Suprapubic skin (tissue), 4 donors: ENCODE results near the gene CDCA5. TPM values are rescaled to one million over a fixed set of nuclear protein-coding genes. Genes with fewer than 3 reads are reported as not detected.

ENCODE experiments used
- DNase-seq, 2 donors: peaks; one replicate each; pipeline ENCODE4 v3.0.0-alpha.2; 2019; ENCODE audit warnings: low spot score in 2 of 2
- H3K27ac ChIP-seq: fragments of 200-600 bp; sonication (generic); one replicate; pipeline ENCODE4 v1.5.1; 2019
- H3K27me3 ChIP-seq: fragments of 200-600 bp; sonication (generic); one replicate; pipeline ENCODE4 v1.5.1; 2019
- H3K36me3 ChIP-seq: fragments of 200-600 bp; sonication (generic); one replicate; pipeline ENCODE4 v1.5.1; 2019
- H3K4me1 ChIP-seq: fragments of 200-600 bp; sonication (generic); one replicate; pipeline ENCODE4 v1.5.1; 2019
- H3K4me3 ChIP-seq: fragments of 200-600 bp; sonication (generic); one replicate; pipeline ENCODE4 v1.5.1; 2019; ENCODE audit warnings: mild to moderate bottlenecking
- H3K9me3 ChIP-seq: fragments of 200-600 bp; sonication (generic); one replicate; pipeline ENCODE4 v1.5.1; 2019
- EP300 ChIP-seq: sonication (generic); formaldehyde crosslinking; IDR thresholded peaks from one replicate; pipeline ENCODE4 v1.6.1; 2017; ENCODE audit warnings: antibody characterized with exemption
- POLR2A ChIP-seq, 2 donors: fragments of 450-650 bp; IDR thresholded peaks; one replicate each; pipeline ENCODE4 v1.6.1; 2017; ENCODE audit warnings: antibody characterized with exemption in 2 of 2, mild to moderate bottlenecking in 2 of 2, moderate library complexity in 2 of 2
- POLR2AphosphoS5 ChIP-seq, 3 donors: sonication (generic); formaldehyde crosslinking; IDR thresholded peaks; one replicate each; pipeline ENCODE4 v1.6.1; 2017; ENCODE audit warnings: antibody characterized with exemption in 3 of 3
- WGBS: methylation state at CpG from one replicate; pipeline ENCODE4 v1.1.5; 2018; 5-methylcytosine and 5-hydroxymethylcytosine counted together
- total RNA-seq, 4 donors: library from RNA; depleted of rRNA; stranded (reverse); fragments of >200 nt; gene quantifications; one replicate each; pipeline ENCODE4 v1.1.0, GENCODE V29; 2016
- TF ChIP-seq, protein P1 (sequence below), 2 donors: fragments of 200-600 bp in 1 of 2; fragments of 450-650 bp in 1 of 2; sonication (generic) in 1 of 2; IDR thresholded peaks; one replicate each; pipeline ENCODE4 v1.5.1; 2016 to 2019; ENCODE audit warnings: antibody characterized with exemption in 2 of 2, mild to moderate bottlenecking in 1 of 2, moderate library complexity in 1 of 2

CDCA5 gene
- total RNA-seq, 4 donors from 2014 or later: 0.91 to 6.8 (median 1.4) TPM

DNA sequence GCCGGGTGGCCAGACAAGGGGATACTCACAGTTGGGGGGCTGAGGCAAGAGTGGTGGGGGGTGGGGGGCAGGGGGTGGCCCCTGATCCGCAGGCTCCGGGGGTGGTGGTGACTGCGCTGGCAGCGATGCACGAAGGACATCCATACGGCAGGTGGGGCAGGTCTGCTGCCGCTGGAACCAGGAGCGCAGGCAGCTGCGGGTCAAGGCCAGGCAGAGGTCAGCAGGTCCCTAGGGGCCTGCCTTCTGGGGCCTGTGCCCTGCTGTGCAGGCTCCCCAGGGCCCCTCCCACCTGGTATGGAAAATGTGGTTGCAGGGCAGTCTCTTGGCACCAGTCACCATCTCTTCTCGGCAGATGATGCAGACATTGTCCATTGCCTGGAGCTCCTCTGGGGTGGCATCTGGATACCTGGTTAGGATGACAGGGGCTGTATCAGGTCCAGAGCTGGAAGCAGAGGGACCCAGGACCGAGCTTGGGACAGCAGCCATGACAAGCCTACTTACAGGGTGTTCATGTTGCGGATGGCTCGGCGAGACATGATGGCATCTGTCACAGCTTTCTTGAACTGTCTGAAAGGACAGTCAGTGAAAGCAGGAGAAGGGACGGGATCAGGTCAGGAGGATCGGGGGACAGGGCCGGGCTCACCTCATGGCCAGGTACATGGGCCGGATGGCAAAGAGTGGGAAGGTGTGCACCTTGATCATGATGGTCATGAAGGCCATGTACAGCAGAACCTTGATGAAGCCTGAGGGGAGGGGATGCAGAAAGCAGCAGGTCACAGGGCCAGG is 47.0 kb upstream of the CDCA5 start:
- Histone ChIP-seq H3K4me1 (peaks cover 29% of the 10 kb centered on the region), H3K9me3 (no peaks in the 10 kb centered on the region), H3K27me3 (no peaks in the 10 kb centered on the region), H3K27ac (no peak overlapping the region), H3K36me3 (peaks cover 67% of the 10 kb centered on the region), H3K4me3 (no peak overlapping the region)
- peak in 1 of 2 donors; percentile 60 for DNase-seq
- 94% methylated on average over 9 of the region's 19 CpGs for WGBS
- TF ChIP-seq POLR2AphosphoS5 (IDR thresholded peaks at IDR 0.05): no peak
- TF ChIP-seq EP300: no peak
- TF ChIP-seq POLR2A (IDR thresholded peaks at IDR 0.05): no peak
- TF ChIP-seq, protein P1, sequence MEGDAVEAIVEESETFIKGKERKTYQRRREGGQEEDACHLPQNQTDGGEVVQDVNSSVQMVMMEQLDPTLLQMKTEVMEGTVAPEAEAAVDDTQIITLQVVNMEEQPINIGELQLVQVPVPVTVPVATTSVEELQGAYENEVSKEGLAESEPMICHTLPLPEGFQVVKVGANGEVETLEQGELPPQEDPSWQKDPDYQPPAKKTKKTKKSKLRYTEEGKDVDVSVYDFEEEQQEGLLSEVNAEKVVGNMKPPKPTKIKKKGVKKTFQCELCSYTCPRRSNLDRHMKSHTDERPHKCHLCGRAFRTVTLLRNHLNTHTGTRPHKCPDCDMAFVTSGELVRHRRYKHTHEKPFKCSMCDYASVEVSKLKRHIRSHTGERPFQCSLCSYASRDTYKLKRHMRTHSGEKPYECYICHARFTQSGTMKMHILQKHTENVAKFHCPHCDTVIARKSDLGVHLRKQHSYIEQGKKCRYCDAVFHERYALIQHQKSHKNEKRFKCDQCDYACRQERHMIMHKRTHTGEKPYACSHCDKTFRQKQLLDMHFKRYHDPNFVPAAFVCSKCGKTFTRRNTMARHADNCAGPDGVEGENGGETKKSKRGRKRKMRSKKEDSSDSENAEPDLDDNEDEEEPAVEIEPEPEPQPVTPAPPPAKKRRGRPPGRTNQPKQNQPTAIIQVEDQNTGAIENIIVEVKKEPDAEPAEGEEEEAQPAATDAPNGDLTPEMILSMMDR (IDR thresholded peaks at IDR 0.05): no peak

DNA sequence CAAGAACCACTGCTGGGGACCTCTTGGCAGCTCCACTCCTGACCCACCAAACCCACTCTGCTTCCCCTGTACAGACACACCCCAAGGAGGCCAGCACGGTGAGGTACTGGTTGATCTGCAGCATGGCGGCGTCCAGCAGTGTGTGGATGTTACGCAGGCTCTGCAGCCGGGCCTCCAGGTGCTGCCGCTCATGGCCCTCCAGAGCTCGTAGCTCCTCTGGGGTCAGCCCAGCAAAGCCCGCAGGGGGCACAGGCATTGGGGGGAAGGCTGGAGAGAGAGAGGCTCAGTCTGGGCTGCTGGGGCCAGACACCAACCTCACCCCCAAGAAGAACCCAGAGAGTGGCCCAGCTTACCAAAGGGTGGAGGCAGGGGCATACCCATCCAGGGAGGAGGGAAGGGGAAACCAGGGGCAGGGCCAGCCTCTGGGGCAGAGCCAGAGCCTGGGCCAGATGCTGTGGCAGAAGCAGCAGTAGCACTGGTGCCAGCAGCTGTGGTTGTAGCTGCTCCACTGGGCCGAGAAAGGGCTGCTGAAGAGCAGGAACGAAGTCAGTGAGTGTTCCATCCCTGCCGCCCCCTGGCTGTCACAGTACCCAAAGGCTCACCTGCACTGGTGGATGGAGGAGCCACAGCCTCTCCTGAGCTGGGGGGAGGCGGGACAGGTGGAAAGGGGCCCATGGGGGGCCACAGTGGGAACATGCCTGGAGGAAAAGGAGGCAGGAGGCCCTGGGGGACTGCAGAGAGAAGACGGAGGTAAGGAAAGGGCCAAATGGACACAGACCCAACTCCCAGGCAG is 46.0 kb upstream of the CDCA5 start:
- peaks cover 77% of the 10 kb centered on the region for H3K36me3 ChIP-seq

DNA sequence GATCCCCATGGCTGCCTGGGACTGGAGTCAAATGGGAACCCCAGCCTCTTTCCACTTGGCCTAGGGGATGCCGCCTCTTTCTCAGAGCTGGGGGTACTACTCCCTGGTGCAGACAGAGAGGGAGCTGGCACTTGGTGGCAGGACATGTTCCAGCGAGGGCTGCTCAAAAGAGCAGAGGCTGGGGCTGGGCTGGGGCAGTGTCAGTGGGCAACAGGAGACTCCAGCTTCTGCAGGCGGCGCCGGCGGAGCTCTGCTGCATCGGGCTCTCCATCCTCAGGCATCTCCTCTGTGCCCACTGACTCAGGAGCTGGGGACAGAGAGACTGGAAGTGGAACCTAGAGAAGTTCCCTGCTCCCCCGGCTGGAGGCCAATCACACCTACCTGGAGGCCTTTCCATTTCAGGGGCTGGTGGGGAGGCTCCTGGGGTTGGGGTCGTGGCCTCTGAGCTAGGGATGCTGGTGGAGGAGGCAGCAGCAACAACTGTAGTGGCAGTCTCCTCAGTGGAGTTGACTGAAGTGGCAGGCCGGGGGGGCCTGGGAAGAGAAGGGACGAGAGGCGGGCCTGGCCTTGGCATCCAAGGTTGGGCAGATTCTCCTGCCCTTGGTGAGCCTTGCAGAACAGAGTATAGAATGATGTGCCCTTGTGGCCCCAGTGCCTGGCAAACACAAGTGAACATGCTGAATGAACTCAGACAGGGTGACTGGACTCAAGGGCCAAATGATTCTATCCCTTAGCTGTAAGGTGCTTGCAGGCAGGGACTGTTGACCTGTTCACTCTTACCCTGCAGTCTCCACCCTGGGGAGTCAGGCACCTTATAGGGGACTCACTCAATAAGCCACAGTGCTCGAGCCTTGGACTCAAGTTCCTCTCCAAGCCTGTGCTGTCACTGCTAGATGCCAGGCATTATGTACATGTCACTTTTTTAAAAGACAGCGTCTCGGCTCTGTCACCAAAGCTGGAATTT is 44.6 kb upstream of the CDCA5 start:
- H3K27ac ChIP-seq: no peak overlapping the region
- TF ChIP-seq EP300: no peak
- no peak for TF ChIP-seq POLR2AphosphoS5 (IDR thresholded peaks at IDR 0.05)
- TF ChIP-seq, protein P1 (IDR thresholded peaks at IDR 0.05): no peak
- DNase-seq: peak; percentile 55 to 77
- no peaks in the 10 kb centered on the region for H3K9me3 ChIP-seq
- 76% methylated on average over 6 of the region's 15 CpGs for WGBS
- H3K4me3 ChIP-seq: no peak overlapping the region
- no peaks in the 10 kb centered on the region for H3K27me3 ChIP-seq
- H3K36me3 ChIP-seq: peaks cover 80% of the 10 kb centered on the region
- H3K4me1 ChIP-seq: peaks cover 28% of the 10 kb centered on the region

More for the DNA sequence above, 46.0 kb upstream of the CDCA5 start:
- H3K27me3 ChIP-seq: no peaks in the 10 kb centered on the region
- H3K4me3 ChIP-seq: no peak overlapping the region
- H3K4me1 ChIP-seq: peaks cover 22% of the 10 kb centered on the region
- DNase-seq: peak; percentile 57 to 72
- H3K27ac ChIP-seq: no peak overlapping the region
- TF ChIP-seq POLR2A (IDR thresholded peaks at IDR 0.05) (no peak), POLR2AphosphoS5 (IDR thresholded peaks at IDR 0.05) (no peak), EP300 (no peak)
- TF ChIP-seq, protein P1 (IDR thresholded peaks at IDR 0.05): no peak
- WGBS: 83% methylated on average over 12 of the region's 13 CpGs
- no peaks in the 10 kb centered on the region for H3K9me3 ChIP-seq

DNA sequence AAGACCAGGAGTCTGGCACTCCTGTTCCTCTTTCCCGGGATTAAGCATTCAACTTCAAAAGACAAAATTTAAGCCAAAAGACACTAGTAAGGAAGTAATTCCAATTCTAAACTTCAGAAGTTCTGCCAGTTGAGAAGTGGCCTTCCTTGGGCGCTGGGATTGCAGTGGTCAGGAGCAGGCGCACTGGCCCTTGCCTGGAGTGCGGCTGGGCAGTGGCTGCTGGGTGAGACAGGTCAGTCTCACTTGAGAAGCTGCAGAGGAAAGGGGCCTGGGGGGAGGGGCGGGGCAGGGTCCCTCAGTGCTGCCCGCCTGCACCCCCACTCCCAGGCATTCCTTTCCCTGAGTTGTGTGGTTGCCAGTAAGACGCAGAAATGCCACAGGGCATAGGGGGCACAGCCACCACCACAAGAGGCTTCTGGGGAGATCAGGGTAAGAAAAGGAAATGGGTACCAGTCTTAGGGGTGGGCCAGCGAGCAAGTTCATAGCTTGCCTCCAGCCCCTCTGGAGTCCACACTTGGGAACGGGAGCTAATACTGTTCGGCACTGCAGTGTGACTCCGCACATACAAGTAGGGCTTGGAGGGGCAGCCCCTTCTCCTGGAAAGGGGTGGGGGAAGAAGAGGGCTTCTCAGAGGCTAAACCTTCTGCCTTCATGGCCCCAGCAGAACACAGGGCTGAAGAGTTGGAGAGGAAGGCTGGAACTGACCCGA is 43.8 kb upstream of the CDCA5 start:
- peaks cover 28% of the 10 kb centered on the region for H3K4me1 ChIP-seq
- H3K27ac ChIP-seq: no peak overlapping the region
- DNase-seq: peak in 1 of 2 donors; percentile 52
- no peaks in the 10 kb centered on the region for H3K27me3 ChIP-seq
- H3K36me3 ChIP-seq: peaks cover 80% of the 10 kb centered on the region
- 76% methylated on average over 9 of the region's 12 CpGs for WGBS
- H3K9me3 ChIP-seq: no peaks in the 10 kb centered on the region
- TF ChIP-seq POLR2A (IDR thresholded peaks at IDR 0.05) (no peak), POLR2AphosphoS5 (IDR thresholded peaks at IDR 0.05) (no peak), EP300 (no peak)
- TF ChIP-seq, protein P1 (IDR thresholded peaks at IDR 0.05): no peak
- H3K4me3 ChIP-seq: no peak overlapping the region
